Measurements from ENCODE around the gene SUPT16H.
A peak's percentile ranks its signal among the peaks of the same experiment; 100 is the strongest.
"Not testable (repeated sequence)": the region's sequence is repeated elsewhere in the genome, so short reads cannot be mapped to it uniquely, and the experiment has no call there.

Gene SUPT16H

DNA sequence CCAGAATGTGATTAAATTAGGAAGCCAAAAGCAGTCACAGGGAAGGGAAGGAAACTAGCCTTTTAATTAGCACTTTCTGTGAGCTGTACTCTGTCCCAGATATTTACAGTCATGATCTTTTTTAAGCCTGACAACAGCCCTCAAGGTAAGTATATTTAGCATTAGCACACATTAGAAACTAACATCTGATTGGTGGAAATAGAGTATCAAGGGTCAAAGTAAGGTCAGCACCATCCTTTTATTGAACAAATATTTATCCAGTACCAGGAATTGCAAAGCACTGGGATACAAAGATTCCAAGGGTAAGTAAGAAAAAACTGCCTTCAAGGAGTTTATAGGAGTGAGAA, 75.7 kb downstream of the SUPT16H start:
- Histone ChIP-seq H3K27ac (ENCODE audit: insufficient read depth, low read length, poor library complexity, severe bottlenecking) (peak overlapping the region; percentile 43), H3K4me3 (ENCODE audit: insufficient read depth, low read depth, low read length, poor library complexity, severe bottlenecking) (peak overlapping the region; percentile 33)

DNA sequence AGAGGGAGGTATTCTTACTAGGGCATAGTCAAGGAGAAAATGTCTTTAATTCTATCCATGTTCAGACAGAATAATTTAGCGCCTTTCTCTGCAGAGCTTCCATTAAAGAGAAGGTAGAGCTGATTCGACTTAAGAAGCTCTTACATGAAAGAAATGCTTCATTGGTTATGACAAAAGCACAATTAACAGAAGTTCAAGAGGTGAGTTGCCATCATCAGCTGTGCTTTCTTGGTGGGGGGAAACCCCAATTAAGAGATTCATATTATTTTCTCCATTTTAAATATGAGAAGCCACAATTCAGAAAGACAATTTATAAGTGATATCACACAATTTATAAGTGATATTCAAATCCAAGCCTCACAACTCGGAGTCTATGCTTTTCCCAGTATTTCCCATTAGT, 76.2 kb downstream of the SUPT16H start:
- Histone ChIP-seq H3K27ac (ENCODE audit: insufficient read depth, low read length, poor library complexity, severe bottlenecking) (no peak overlapping the region), H3K4me1 (ENCODE audit: control insufficient read depth, insufficient read depth, low read length, poor library complexity, severe bottlenecking) (peaks cover 3% of the 10 kb centered on the region), H3K27me3 (replicated peaks; ENCODE audit: control insufficient read depth, insufficient read depth, low read length, poor library complexity, severe bottlenecking) (no peaks in the 10 kb centered on the region), H3K36me3 (ENCODE audit: control insufficient read depth, insufficient read depth, low read length) (no peaks in the 10 kb centered on the region), H3K9me3 (ENCODE audit: control insufficient read depth, low read length) (no peaks in the 10 kb centered on the region), H3K4me3 (ENCODE audit: insufficient read depth, low read depth, low read length, poor library complexity, severe bottlenecking) (no peak overlapping the region)
- no peak for DNase-seq

More for the DNA sequence above, 75.7 kb downstream of the SUPT16H start:
- Histone ChIP-seq H3K36me3 (ENCODE audit: control insufficient read depth, insufficient read depth, low read length) (no peaks in the 10 kb centered on the region), H3K9me3 (ENCODE audit: control insufficient read depth, low read length) (no peaks in the 10 kb centered on the region), H3K4me1 (ENCODE audit: control insufficient read depth, insufficient read depth, low read length, poor library complexity, severe bottlenecking) (peaks cover 3% of the 10 kb centered on the region), H3K27me3 (replicated peaks; ENCODE audit: control insufficient read depth, insufficient read depth, low read length, poor library complexity, severe bottlenecking) (no peaks in the 10 kb centered on the region)
- no peak for DNase-seq

DNA sequence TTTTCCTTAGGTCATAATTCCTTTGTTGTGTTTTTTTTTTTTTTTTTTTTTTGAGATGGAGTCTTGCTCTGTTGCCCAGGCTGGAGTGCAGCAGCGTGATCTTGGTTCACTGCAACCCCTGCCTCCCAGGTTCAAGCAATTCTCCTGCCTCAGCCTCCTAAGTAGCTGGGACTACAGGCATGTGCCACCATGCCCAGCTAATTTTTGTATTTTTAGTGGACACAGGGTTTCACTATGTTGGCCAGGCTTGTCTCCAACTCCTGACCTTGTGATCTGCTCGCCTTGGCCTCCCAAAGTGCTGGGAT, 81.0 kb downstream of the SUPT16H start:
- not testable (repeated sequence) for H3K27me3 ChIP-seq (replicated peaks; ENCODE audit: control insufficient read depth, insufficient read depth, low read length, poor library complexity, severe bottlenecking); H3K9me3 ChIP-seq (ENCODE audit: control insufficient read depth, low read length); H3K36me3 ChIP-seq (ENCODE audit: control insufficient read depth, insufficient read depth, low read length); H3K27ac ChIP-seq (ENCODE audit: insufficient read depth, low read length, poor library complexity, severe bottlenecking); H3K4me1 ChIP-seq (ENCODE audit: control insufficient read depth, insufficient read depth, low read length, poor library complexity, severe bottlenecking); DNase-seq; H3K4me3 ChIP-seq (ENCODE audit: insufficient read depth, low read depth, low read length, poor library complexity, severe bottlenecking)

DNA sequence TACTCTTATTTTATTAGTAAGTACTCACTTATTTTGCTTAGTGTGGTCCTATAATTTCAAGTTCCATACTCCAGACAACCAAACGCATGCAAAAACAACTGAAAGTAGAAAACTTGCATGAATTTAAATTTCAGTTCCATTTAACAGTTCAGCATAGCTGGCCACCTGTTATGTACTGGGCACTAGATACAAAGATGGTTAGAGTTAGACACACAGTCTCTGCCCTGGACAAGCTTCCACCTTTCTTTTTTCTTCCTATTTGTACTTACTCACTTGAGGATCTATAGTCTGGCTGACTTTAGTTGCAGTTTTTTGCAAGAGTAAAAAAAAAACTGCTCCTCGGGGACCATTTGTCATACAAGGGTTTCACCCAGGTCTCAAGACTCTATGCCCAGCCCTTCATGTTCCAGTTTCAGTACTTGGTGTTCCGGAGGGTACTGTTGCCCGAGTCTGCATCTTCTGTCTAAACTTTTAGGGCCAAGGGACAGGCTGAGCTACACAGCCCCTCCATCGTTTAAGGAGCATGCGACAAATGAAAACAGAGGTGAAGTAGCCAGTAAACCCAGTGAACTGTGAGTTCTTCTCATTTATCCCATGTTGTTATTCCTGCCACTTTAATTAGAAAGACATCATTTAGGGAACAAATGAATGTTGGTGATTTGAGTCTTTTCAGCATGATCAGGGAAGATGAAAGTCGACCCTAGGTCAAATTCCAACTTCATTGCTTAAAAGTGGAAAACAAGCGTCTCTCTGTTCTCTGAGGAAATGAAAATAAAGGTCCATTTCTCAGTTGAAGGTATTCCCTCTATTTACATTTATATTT, 81.6 kb downstream of the SUPT16H start:
- Histone ChIP-seq H3K27ac (ENCODE audit: insufficient read depth, low read length, poor library complexity, severe bottlenecking) (no peak overlapping the region), H3K4me1 (ENCODE audit: control insufficient read depth, insufficient read depth, low read length, poor library complexity, severe bottlenecking) (peaks cover 3% of the 10 kb centered on the region), H3K4me3 (ENCODE audit: insufficient read depth, low read depth, low read length, poor library complexity, severe bottlenecking) (no peak overlapping the region), H3K36me3 (ENCODE audit: control insufficient read depth, insufficient read depth, low read length) (no peaks in the 10 kb centered on the region), H3K9me3 (ENCODE audit: control insufficient read depth, low read length) (no peaks in the 10 kb centered on the region), H3K27me3 (replicated peaks; ENCODE audit: control insufficient read depth, insufficient read depth, low read length, poor library complexity, severe bottlenecking) (no peaks in the 10 kb centered on the region)
- no peak for DNase-seq

Data from effector memory CD4-positive, alpha-beta T cell (primary cell).